T-cell (primary cell): ENCODE measurements around the gene PTPRC. TPM values are rescaled to one million over a fixed set of nuclear protein-coding genes. Genes with fewer than 3 reads are reported as not detected.

Experiments
- ATAC-seq, 4 experiments: fragments of 200-7000 bp in 3 of 4; fragments of 150-1000 bp in 1 of 4; cut with Tn5 transposase; replicated peaks in 1 of 4; 1 replicate in 3 of 4; 2 replicates in 1 of 4; pipeline ENCODE4 v1.10.0; 2021; ENCODE audit warnings: moderate library complexity in 3 of 4, mild to moderate bottlenecking in 2 of 4, moderate number of reproducible peaks in 1 of 4
- CTCF ChIA-PET, 2 donors: fragments of 300-600 bp; sonication (Branson Sonifier 250); formaldehyde crosslinking; loops; one replicate each; lab custom pipeline; 2022; ENCODE audit warnings: antibody characterized with exemption in 2 of 2; lab: Charles Lee
- POLR2A ChIA-PET, 2 donors: fragments of 300-600 bp; sonication (Branson Sonifier 250); formaldehyde crosslinking; loops; one replicate each; lab custom pipeline; 2022; ENCODE audit warnings: antibody characterized with exemption in 2 of 2; lab: Charles Lee
- DNase-seq, 35 experiments: peaks; one replicate each; pipeline versions ENCODE4 v3.0.0 to v3.0.0-alpha.2; 2013 to 2023
- H3K27ac ChIP-seq: one replicate; pipeline ENCODE4 v1.5.1; 2013; ENCODE audit warnings: low read length
- H3K27me3 ChIP-seq, 2 experiments: replicated peaks in 1 of 2; 1 replicate in 1 of 2; 2 replicates in 1 of 2; pipeline versions ENCODE4 v1.6.1 to v1.7.0; 2013; ENCODE audit warnings: low read length in 1 of 2, mixed read lengths in 1 of 2; ENCODE audit not compliant: control insufficient read depth in 2 of 2, insufficient read depth in 2 of 2; ENCODE audit errors: extremely low read depth in 1 of 2
- H3K36me3 ChIP-seq, 2 donors: 1 replicate in 1 of 2; 2 replicates in 1 of 2; pipeline versions ENCODE4 v1.6.1 to v1.7.0; 2013; ENCODE audit warnings: low read length in 1 of 2; ENCODE audit not compliant: control insufficient read depth in 2 of 2, insufficient read depth in 1 of 2; ENCODE audit errors: extremely low read depth in 1 of 2
- H3K4me1 ChIP-seq, 2 experiments: 1 replicate in 1 of 2; 2 replicates in 1 of 2; pipeline versions ENCODE4 v1.6.1 to v1.7.0; 2013; ENCODE audit warnings: low read length in 2 of 2, mixed read lengths in 1 of 2; ENCODE audit not compliant: insufficient read depth in 2 of 2, control insufficient read depth in 1 of 2; ENCODE audit errors: extremely low read depth in 1 of 2
- H3K4me3 ChIP-seq, 2 donors: 1 replicate in 1 of 2; 2 replicates in 1 of 2; pipeline versions ENCODE4 v1.5.1 to v1.7.0; 2013; ENCODE audit warnings: mild to moderate bottlenecking in 2 of 2, low read length in 1 of 2, moderate library complexity in 1 of 2; ENCODE audit not compliant: control insufficient read depth in 1 of 2; ENCODE audit errors: extremely low read depth in 1 of 2
- H3K9me3 ChIP-seq: 2 replicates; pipeline ENCODE4 v1.7.0; 2013
- H3K27ac Mint-ChIP-seq, 2 donors: one replicate each; pipeline ENCODE4 v1.8.0; 2020 to 2021; ENCODE audit warnings: mild to moderate bottlenecking in 2 of 2, mixed read lengths in 2 of 2
- H3K27me3 Mint-ChIP-seq, 2 donors: one replicate each; pipeline ENCODE4 v1.8.0; 2021 to 2022; ENCODE audit warnings: mixed read lengths in 2 of 2
- H3K36me3 Mint-ChIP-seq: one replicate; pipeline ENCODE4 v1.8.0; 2021; ENCODE audit warnings: mixed read lengths
- H3K4me1 Mint-ChIP-seq, 3 donors: one replicate each; pipeline ENCODE4 v1.8.0; 2020 to 2022; ENCODE audit warnings: mixed read lengths in 3 of 3, mild to moderate bottlenecking in 1 of 3
- H3K4me3 Mint-ChIP-seq, 3 donors: one replicate each; pipeline ENCODE4 v1.8.0; 2020 to 2022; ENCODE audit warnings: mild to moderate bottlenecking in 3 of 3, mixed read lengths in 3 of 3, moderate library complexity in 3 of 3
- H3K9me3 Mint-ChIP-seq, 3 donors: one replicate each; pipeline ENCODE4 v1.8.0; 2020 to 2022; ENCODE audit warnings: mixed read lengths in 3 of 3
- WGBS: methylation state at CpG from one replicate; pipeline ENCODE4 v1.1.5; 2013; ENCODE audit warnings: missing lambda C conversion rate; ENCODE audit not compliant: insufficient coverage; 5-methylcytosine and 5-hydroxymethylcytosine counted together
- total RNA-seq, 35 experiments: library from RNA in 6 of 35; stranded (reverse) in 6 of 35; fragments of 120-200 nt in 1 of 35; gene quantifications; one replicate each; pipeline versions ENCODE4 v1.2.1 to v1.2.4 and lab custom pipeline; 2013 to 2026

PTPRC gene
- total RNA-seq, 5 donors from 2014 or later (not counting 1 experiment from before 2014, with no cell fraction given): 674 to 984 (median 781) TPM

DNA sequence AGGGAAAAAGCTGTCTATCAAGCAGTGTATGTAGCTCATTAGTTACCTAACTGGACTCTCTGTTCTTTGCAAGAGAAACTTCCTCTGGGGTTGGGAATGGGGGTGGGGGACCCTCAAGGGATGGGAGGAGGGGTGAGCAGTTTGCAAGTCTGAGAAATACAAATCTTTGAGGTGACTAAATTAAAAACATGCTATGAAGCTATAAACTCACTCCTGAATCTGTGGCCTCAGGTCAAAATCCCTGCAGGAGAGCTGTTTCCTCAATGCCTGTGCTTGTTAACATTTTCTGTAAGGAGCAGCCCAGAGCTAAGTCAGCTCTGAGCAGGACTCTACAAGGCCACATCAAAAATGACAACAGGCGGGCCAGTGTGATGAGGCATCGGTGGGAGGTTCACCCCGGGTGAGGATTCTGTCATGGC lies 32.8 kb upstream of the PTPRC start:
- Histone ChIP-seq H3K4me3 (no peak overlapping the region), H3K36me3 (no peaks in the 10 kb centered on the region), H3K4me1 (peaks cover 15 to 36% of the 10 kb centered on the region in 2 experiments), H3K27ac (no peak overlapping the region), H3K9me3 (no peaks in the 10 kb centered on the region), H3K27me3 (no peaks in the 10 kb centered on the region)
- ChIA-PET CTCF (interaction anchor here (0.6 to 2.7 kb wide), 5 partner anchors 16 to 82 kb away, joined by 3 to 13 read pairs (median 4); no protein-coding TSS in a partner anchor), POLR2A (interaction anchor here (0.6 to 1.2 kb wide), 5 partner anchors 9 to 44 kb away, joined by 3 to 9 read pairs (median 3); no protein-coding TSS in a partner anchor)
- Mint-ChIP-seq H3K4me1 (peaks cover 70% of the 10 kb centered on the region in 3 donors), H3K36me3 (peaks cover 7% of the 10 kb centered on the region), H3K27ac (peak overlapping the region; percentile 79 to 84), H3K9me3 (peaks cover 0 to 10% (median 3%) of the 10 kb centered on the region in 3 donors), H3K27me3 (no peaks in the 10 kb centered on the region), H3K4me3 (peak overlapping the region in 1 of 3 donors; percentile 0)
- 92% methylated on average over 2 of the region's 3 CpGs for WGBS
- ATAC-seq (peak in 1 of 4 experiments; percentile 27), DNase-seq (no peak)

GRCh38 chr1:198607714-198608113 lies 31.1 kb upstream of the PTPRC start:
- peaks cover 0 to 3% (median 3%) of the 10 kb centered on the region in 3 donors for H3K9me3 Mint-ChIP-seq
- Histone ChIP-seq H3K4me1 (peaks cover 22 to 42% of the 10 kb centered on the region in 2 experiments), H3K36me3 (no peaks in the 10 kb centered on the region), H3K27me3 (no peaks in the 10 kb centered on the region), H3K4me3 (no peak overlapping the region), H3K9me3 (no peaks in the 10 kb centered on the region), H3K27ac (no peak overlapping the region)
- no peak overlapping the region for H3K4me3 Mint-ChIP-seq
- no peak for ATAC-seq
- H3K4me1 Mint-ChIP-seq: peaks cover 69 to 70% (median 70%) of the 10 kb centered on the region in 3 donors
- WGBS: no CpG with 5 or more reads among the region's 2 CpGs
- ChIA-PET POLR2A (interaction anchor here in 1 of 2 donors (1.0 kb wide), 1 partner anchor 88 kb away, joined by 3 read pairs; no protein-coding TSS in a partner anchor), CTCF (interaction anchor here in 1 of 2 donors (1.0 kb wide), 1 partner anchor 14 kb away, joined by 3 read pairs; no protein-coding TSS in a partner anchor)
- peak overlapping the region in 1 of 2 donors; percentile 16 for H3K27ac Mint-ChIP-seq
- H3K27me3 Mint-ChIP-seq: no peaks in the 10 kb centered on the region
- DNase-seq: no peak
- H3K36me3 Mint-ChIP-seq: peaks cover 2% of the 10 kb centered on the region

DNA sequence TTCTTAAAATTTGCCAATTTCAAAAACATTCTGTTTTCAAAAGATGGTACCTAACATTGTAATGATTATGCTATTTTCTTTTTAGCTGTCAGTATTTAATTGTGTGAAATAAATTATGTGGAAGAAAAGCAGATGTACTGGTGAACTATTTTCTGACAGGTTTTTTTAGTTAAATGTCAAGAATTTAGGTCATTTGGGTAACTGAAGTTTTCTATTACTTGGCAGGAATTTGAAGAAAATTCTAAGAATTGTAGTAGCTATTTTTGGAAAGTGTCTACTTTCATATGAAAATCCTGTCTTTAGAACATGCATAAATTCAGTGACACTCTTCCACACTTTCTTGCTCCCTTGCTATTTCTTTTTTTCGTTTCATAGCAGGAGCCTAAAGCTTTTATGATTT lies 28.5 kb upstream of the PTPRC start:
- ChIA-PET CTCF (interaction anchor here (0.6 to 2.0 kb wide), 13 partner anchors 10 to 236 kb away, joined by 3 to 18 read pairs (median 3); partner anchors contain the start of gene PTPRC (in 1 of the 2)), POLR2A (interaction anchor here (0.5 to 1.5 kb wide), 9 partner anchors 10 to 151 kb away, joined by 3 to 5 read pairs (median 3); no protein-coding TSS in a partner anchor)
- ATAC-seq: no peak
- Histone ChIP-seq H3K27ac (peak overlapping the region; percentile 91), H3K9me3 (no peaks in the 10 kb centered on the region), H3K4me1 (peaks cover 38 to 51% of the 10 kb centered on the region in 2 experiments), H3K36me3 (no peaks in the 10 kb centered on the region), H3K27me3 (no peaks in the 10 kb centered on the region), H3K4me3 (no peak overlapping the region)
- Mint-ChIP-seq H3K4me1 (peaks cover 73 to 75% (median 75%) of the 10 kb centered on the region in 3 donors), H3K4me3 (peak overlapping the region; percentile 34 to 85 (median 77)), H3K9me3 (peaks cover 0 to 3% (median 3%) of the 10 kb centered on the region in 3 donors), H3K36me3 (peaks cover 2% of the 10 kb centered on the region), H3K27ac (peak overlapping the region; percentile 98 to 99), H3K27me3 (no peaks in the 10 kb centered on the region)
- WGBS: 44% methylated on average over 1 of the region's 1 CpG
- DNase-seq: no peak

- no peaks in the 10 kb centered on the region for H3K36me3 ChIP-seq
- no peaks in the 10 kb centered on the region for H3K9me3 ChIP-seq
- ATAC-seq (no peak), DNase-seq (no peak)
- no peaks in the 10 kb centered on the region for H3K27me3 Mint-ChIP-seq
- H3K4me3 ChIP-seq: no peak overlapping the region
- H3K27ac Mint-ChIP-seq: peak overlapping the region; percentile 98 to 99
- peaks cover 73 to 75% (median 75%) of the 10 kb centered on the region in 3 donors for H3K4me1 Mint-ChIP-seq
- H3K4me3 Mint-ChIP-seq: peak overlapping the region; percentile 47 to 85 (median 77)
- no peaks in the 10 kb centered on the region for H3K27me3 ChIP-seq
- POLR2A ChIA-PET: interaction anchor here (0.7 to 1.5 kb wide), 7 partner anchors 9 to 150 kb away, joined by 3 to 5 read pairs (median 3); no protein-coding TSS in a partner anchor
- peaks cover 2% of the 10 kb centered on the region for H3K36me3 Mint-ChIP-seq
- WGBS: 80% methylated on average over 3 of the region's 5 CpGs
- CTCF ChIA-PET: interaction anchor here (0.5 to 2.0 kb wide), 13 partner anchors 9 to 88 kb away, joined by 3 to 18 read pairs (median 3); partner anchors contain the start of gene PTPRC (in 1 of the 2)
- H3K9me3 Mint-ChIP-seq: peaks cover 0 to 3% (median 3%) of the 10 kb centered on the region in 3 donors
- peak overlapping the region; percentile 91 for H3K27ac ChIP-seq
- peaks cover 37 to 52% of the 10 kb centered on the region in 2 experiments for H3K4me1 ChIP-seq
Observed at GRCh38 chr1:198611219-198611618, 27.6 kb upstream of the PTPRC start.

DNA sequence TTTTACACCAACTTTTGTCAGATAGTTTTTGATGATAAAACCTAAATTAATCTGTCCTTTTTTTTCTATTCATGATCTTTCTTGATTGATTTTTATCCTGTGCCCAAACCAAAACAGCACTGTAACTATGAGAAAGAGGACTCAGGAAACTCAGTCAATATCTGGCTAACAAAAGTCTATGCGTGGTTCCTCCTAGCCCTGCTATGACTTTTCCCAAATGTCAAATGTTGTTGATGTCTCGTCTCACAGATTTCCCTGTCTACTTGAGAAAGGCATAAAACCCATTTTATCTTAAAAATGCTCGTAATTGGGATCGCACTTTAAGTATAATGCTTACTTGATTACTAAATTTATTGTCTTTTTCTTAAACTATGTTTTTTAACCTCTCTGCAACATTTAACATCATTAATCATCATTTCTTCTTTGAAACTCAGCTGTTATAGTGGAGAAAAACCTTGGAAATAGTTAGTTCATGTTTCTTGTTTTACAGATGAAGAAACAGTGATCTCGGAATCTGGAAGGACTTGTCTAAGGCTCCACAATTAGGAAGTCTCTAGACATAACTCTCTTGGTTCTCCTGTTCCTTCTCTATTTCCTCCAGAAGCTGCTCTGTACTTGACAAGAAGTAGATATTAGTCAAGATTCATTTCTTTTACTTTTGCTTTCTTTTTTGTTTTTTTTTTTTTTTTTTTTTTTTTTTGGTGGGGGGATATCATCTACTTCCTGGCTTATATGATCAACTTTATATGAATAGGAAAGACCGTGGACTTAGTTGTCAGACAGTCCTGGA lies 26.2 kb upstream of the PTPRC start:
- ChIA-PET POLR2A (interaction anchor here in 1 of 2 donors (0.6 to 0.7 kb wide), 3 partner anchors 11 to 225 kb away, joined by 4 to 14 read pairs (median 8); no protein-coding TSS in a partner anchor), CTCF (interaction anchor here in 1 of 2 donors (0.7 to 0.8 kb wide), 2 partner anchors 37 to 69 kb away, joined by 5 to 11 read pairs; no protein-coding TSS in a partner anchor)
- peaks cover 2% of the 10 kb centered on the region for H3K36me3 Mint-ChIP-seq
- H3K4me3 Mint-ChIP-seq: peak overlapping the region; percentile 76 to 85 (median 77)
- DNase-seq (peak in 1 of 35 experiments; percentile 61), ATAC-seq (peak; percentile 35 to 54 (median 40))
- peaks cover 0 to 3% (median 3%) of the 10 kb centered on the region in 3 donors for H3K9me3 Mint-ChIP-seq
- no CpG with 5 or more reads among the region's 6 CpGs for WGBS
- peaks cover 70 to 80% (median 79%) of the 10 kb centered on the region in 3 donors for H3K4me1 Mint-ChIP-seq
- Histone ChIP-seq H3K27ac (peak overlapping the region; percentile 91), H3K9me3 (no peaks in the 10 kb centered on the region), H3K36me3 (no peaks in the 10 kb centered on the region), H3K4me3 (peak overlapping the region; percentile 11 to 38), H3K27me3 (no peaks in the 10 kb centered on the region), H3K4me1 (peaks cover 37 to 50% of the 10 kb centered on the region in 2 experiments)
- H3K27me3 Mint-ChIP-seq: no peaks in the 10 kb centered on the region
- peak overlapping the region; percentile 98 to 99 for H3K27ac Mint-ChIP-seq

GRCh38 chr1:198617406-198617805 lies 21.4 kb upstream of the PTPRC start:
- Histone ChIP-seq H3K4me1 (peaks cover 54 to 56% of the 10 kb centered on the region in 2 experiments), H3K9me3 (no peaks in the 10 kb centered on the region), H3K27me3 (no peaks in the 10 kb centered on the region), H3K36me3 (no peaks in the 10 kb centered on the region), H3K27ac (no peak overlapping the region), H3K4me3 (no peak overlapping the region)
- no peak overlapping the region for H3K4me3 Mint-ChIP-seq
- ChIA-PET CTCF (interaction anchor here in 1 of 2 donors (0.6 kb wide), 1 partner anchor 35 kb away, joined by 3 read pairs; no protein-coding TSS in a partner anchor), POLR2A (no interaction called here)
- no peaks in the 10 kb centered on the region for H3K27me3 Mint-ChIP-seq
- peaks cover 83 to 94% (median 92%) of the 10 kb centered on the region in 3 donors for H3K4me1 Mint-ChIP-seq
- H3K9me3 Mint-ChIP-seq: no peaks in the 10 kb centered on the region
- ATAC-seq (no peak), DNase-seq (no peak)
- no peaks in the 10 kb centered on the region for H3K36me3 Mint-ChIP-seq
- H3K27ac Mint-ChIP-seq: peak overlapping the region; percentile 84 to 85
